NT2/D1 (cell line): Measurements from ENCODE around the gene ATP9A.

Source experiments
- SUZ12 ChIP-seq: IDR thresholded peaks from 2 replicates; pipeline ENCODE4 v1.6.1; 2011; ENCODE audit not compliant: insufficient read length, insufficient read depth; ENCODE audit errors: extremely low read depth
- YY1 ChIP-seq: IDR thresholded peaks from 2 replicates; pipeline ENCODE4 v1.6.1; 2011; ENCODE audit not compliant: insufficient read length, insufficient read depth

GRCh38 chr20:51800872-51801121 is 32.6 kb upstream of the ATP9A start:
- no peak for TF ChIP-seq SUZ12
- no peak for TF ChIP-seq YY1
